Measurements from ENCODE around the gene RASAL3. TPM values are rescaled to one million over a fixed set of nuclear protein-coding genes. Genes with fewer than 3 reads are reported as not detected.

RASAL3 gene
- total RNA-seq, 1 experiment from 2014 or later, result 0.57 TPM

- Histone ChIP-seq H3K9me3 (ENCODE audit: control insufficient read depth in 1 of 2, insufficient read depth in 1 of 2, low read depth in 1 of 2, low read length in 2 of 2) (no peaks in the 10 kb centered on the region), H3K4me3 (replicated peaks in 1 of 2; ENCODE audit: low read depth in 1 of 2, low read length in 2 of 2) (no peak overlapping the region), H4K20me1 (ENCODE audit: insufficient read depth) (peaks cover 12% of the 10 kb centered on the region; the same call in 1 of the 2 replicates), H2AFZ (ENCODE audit: low read depth, low read length, poor library complexity, severe bottlenecking) (no peak overlapping the region), H3K4me1 (ENCODE audit: control insufficient read depth in 1 of 2, insufficient read depth in 2 of 2, low read length in 2 of 2) (no peaks in the 10 kb centered on the region), H3K4me2 (ENCODE audit: low read length) (no peak overlapping the region), H3K27ac (ENCODE audit: low read depth, low read length) (no peak overlapping the region), H3K36me3 (ENCODE audit: control insufficient read depth in 1 of 2, insufficient read depth in 2 of 2, low read length in 2 of 2) (peaks cover 15 to 28% of the 10 kb centered on the region in 2 experiments; a peak in 3 of 4 replicates), H3K27me3 (ENCODE audit: insufficient read depth, low read length) (no peaks in the 10 kb centered on the region), H3K9ac (ENCODE audit: low read length) (no peak overlapping the region), H3K9me2 (ENCODE audit: insufficient read depth) (no peaks in the 10 kb centered on the region), H3K79me2 (ENCODE audit: insufficient read depth, low read length) (peaks cover 79% of the 10 kb centered on the region)
- TF ChIP-seq EGR1 (IDR thresholded peaks at IDR 0.05; ENCODE audit: low read depth) (no peak), SIN3A (IDR thresholded peaks at IDR 0.05; ENCODE audit: low read depth) (no peak), CBX3 (IDR thresholded peaks at IDR 0.05; ENCODE audit: low read depth) (no peak), REST (IDR thresholded peaks at IDR 0.05; ENCODE audit: low read depth) (no peak), CEBPB (IDR thresholded peaks at IDR 0.05; ENCODE audit: low read depth) (no peak), POLR2A (IDR thresholded peaks at IDR 0.05; ENCODE audit: borderline replicate concordance, extremely low read depth, insufficient read depth, insufficient read length) (no peak), ZFX (IDR thresholded peaks at IDR 0.05) (no peak)
- ChIA-PET RAD21 (ENCODE audit: low non-redundant PET in 1 of 2, low total read pairs in 2 of 2, uncharacterized antibody in 2 of 2, unreplicated experiment in 2 of 2) (no interaction called here), CTCF (no interaction called here), POLR2A (no interaction called here)
- no TSS peak for BruUV-seq (replicated peaks)
- intact Hi-C loops (cut with micrococcal nuclease), result no loop called here
- DNase-seq (ENCODE audit: low read depth, low spot score) (no peak), ATAC-seq (no peak)
These were observed 61.2 kb downstream of the RASAL3 start for GRCh38 chr19:15403151-15403531.
